ENCODE results near the gene DNMT3A.

DNMT3A gene

GRCh38 chr2:25385910-25386309, 44.2 kb upstream of the DNMT3A start:
- no peak for TF ChIP-seq CTCF (IDR thresholded peaks at IDR 0.05; ENCODE audit: insufficient read depth, low read length, missing control alignments)
- POLR2A ChIA-PET: no interaction called here
- DNase-seq (ENCODE audit: low read depth, low spot score): no peak
- CTCF ChIA-PET: interaction anchor here (1.1 to 7.9 kb wide), 3 partner anchors 10 to 77 kb away, joined by 3 to 86 read pairs (median 43); no protein-coding TSS in a partner anchor
- no peak overlapping the region for H3K4me3 ChIP-seq (ENCODE audit: low read depth, low read length)

- ChIA-PET POLR2A (no interaction called here), CTCF (interaction anchor here (1.3 to 7.9 kb wide), 3 partner anchors 8 to 22 kb away, joined by 3 to 86 read pairs (median 43); no protein-coding TSS in a partner anchor)
- H3K4me3 ChIP-seq (ENCODE audit: low read depth, low read length): no peak overlapping the region
- no peak for DNase-seq (ENCODE audit: low read depth, low spot score)
- no peak for TF ChIP-seq CTCF (IDR thresholded peaks at IDR 0.05; ENCODE audit: insufficient read depth, low read length, missing control alignments)
Measured at GRCh38 chr2:25383806-25384205, 42.1 kb upstream of the DNMT3A start.

- ChIA-PET POLR2A (no interaction called here), CTCF (interaction anchor here (1.0 to 7.0 kb wide), 2 partner anchors 20 to 112 kb away, joined by 3 to 43 read pairs; no protein-coding TSS in a partner anchor)
- TF ChIP-seq CTCF (IDR thresholded peaks at IDR 0.05; ENCODE audit: insufficient read depth, low read length, missing control alignments): no peak
- H3K4me3 ChIP-seq (ENCODE audit: low read depth, low read length): no peak overlapping the region
- DNase-seq (ENCODE audit: low read depth, low spot score): no peak
Measured at GRCh38 chr2:25381502-25381901, 39.8 kb upstream of the DNMT3A start.

- CTCF ChIA-PET: interaction anchor here (0.6 to 7.0 kb wide), 2 partner anchors 19 to 71 kb away, joined by 3 to 43 read pairs; no protein-coding TSS in a partner anchor
- no peak overlapping the region for H3K4me3 ChIP-seq (ENCODE audit: low read depth, low read length)
- TF ChIP-seq CTCF (IDR thresholded peaks at IDR 0.05; ENCODE audit: insufficient read depth, low read length, missing control alignments): no peak
- POLR2A ChIA-PET: no interaction called here
- DNase-seq (ENCODE audit: low read depth, low spot score): no peak
Measured at GRCh38 chr2:25380586-25381375, 39.1 kb upstream of the DNMT3A start.

- ChIA-PET CTCF (interaction anchor here (0.6 to 7.0 kb wide), 2 partner anchors 18 to 70 kb away, joined by 3 to 43 read pairs; no protein-coding TSS in a partner anchor), POLR2A (no interaction called here)
- H3K4me3 ChIP-seq (ENCODE audit: low read depth, low read length): no peak overlapping the region
- TF ChIP-seq CTCF (IDR thresholded peaks at IDR 0.05; ENCODE audit: insufficient read depth, low read length, missing control alignments): no peak
- no peak for DNase-seq (ENCODE audit: low read depth, low spot score)
Measured at GRCh38 chr2:25380023-25380422, 38.3 kb upstream of the DNMT3A start.

GRCh38 chr2:25379535-25379934, 37.8 kb upstream of the DNMT3A start:
- DNase-seq (ENCODE audit: low read depth, low spot score): no peak
- CTCF ChIA-PET: interaction anchor here (7.0 kb wide), 1 partner anchor 18 kb away, joined by 43 read pairs; no protein-coding TSS in a partner anchor
- no peak overlapping the region for H3K4me3 ChIP-seq (ENCODE audit: low read depth, low read length)
- POLR2A ChIA-PET: no interaction called here
- TF ChIP-seq CTCF (IDR thresholded peaks at IDR 0.05; ENCODE audit: insufficient read depth, low read length, missing control alignments): no peak
